Keratinocyte (primary cell): Measurements from ENCODE around the gene EGFR. TPM values are rescaled to one million over a fixed set of nuclear protein-coding genes. Genes with fewer than 3 reads are reported as not detected.

Experiments
- DNase-seq: peaks from one replicate; pipeline ENCODE4 v3.0.0-alpha.2; 2011; ENCODE audit warnings: low read depth, missing footprints, low spot score
- FAIRE-seq: peaks from 2 replicates; lab custom pipeline; 2011; peaks lifted over from hg19 to GRCh38; lab: Jason Lieb, UNC
- H2AFZ ChIP-seq: 2 replicates; pipeline ENCODE4 v1.6.0; 2012; ENCODE audit warnings: low read length, control low read depth, inconsistent platforms; ENCODE audit not compliant: control insufficient read depth
- H3K27ac ChIP-seq: 2 replicates; pipeline ENCODE4 v1.5.1; 2011; ENCODE audit warnings: low read length; ENCODE audit not compliant: control insufficient read depth, insufficient read depth
- H3K27me3 ChIP-seq: 3 replicates; pipeline ENCODE4 v1.6.0; 2011; ENCODE audit warnings: low read length; ENCODE audit not compliant: control insufficient read depth, insufficient read depth; ENCODE audit errors: extremely low read depth
- H3K36me3 ChIP-seq, 2 experiments: 2 replicates in 1 of 2; 3 replicates in 1 of 2; pipeline ENCODE4 v1.5.1; 2011; ENCODE audit warnings: low read length in 2 of 2, mild to moderate bottlenecking in 1 of 2; ENCODE audit not compliant: control insufficient read depth in 2 of 2, insufficient read depth in 2 of 2; ENCODE audit errors: extremely low read depth in 1 of 2
- H3K4me1 ChIP-seq: 3 replicates; pipeline ENCODE4 v1.5.1; 2011; ENCODE audit warnings: low read length; ENCODE audit not compliant: control insufficient read depth, insufficient read depth; ENCODE audit errors: extremely low read depth
- H3K4me2 ChIP-seq: 3 replicates; pipeline ENCODE4 v1.6.0; 2011; ENCODE audit warnings: low read depth, low read length; ENCODE audit not compliant: control insufficient read depth, insufficient read depth; ENCODE audit errors: extremely low read depth
- H3K4me3 ChIP-seq, 3 experiments: fragments of 200-600 bp in 1 of 3; sonication (generic) in 1 of 3; 2 replicates in 2 of 3; 3 replicates in 1 of 3; pipeline ENCODE4 v1.5.1; 2011 to 2016; ENCODE audit warnings: low read length in 3 of 3, mild to moderate bottlenecking in 3 of 3, control low read depth in 2 of 3, inconsistent platforms in 1 of 3, low read depth in 1 of 3, mixed read lengths in 1 of 3, mixed run types in 1 of 3, moderate library complexity in 1 of 3; ENCODE audit not compliant: control insufficient read depth in 2 of 3, insufficient read depth in 2 of 3; ENCODE audit errors: extremely low read depth in 1 of 3
- H3K79me2 ChIP-seq: 2 replicates; pipeline ENCODE4 v1.6.0; 2012; ENCODE audit warnings: low read length; ENCODE audit not compliant: control insufficient read depth, insufficient read depth
- H3K9ac ChIP-seq: 3 replicates; pipeline ENCODE4 v1.6.0; 2011; ENCODE audit warnings: low read length; ENCODE audit not compliant: control insufficient read depth, insufficient read depth; ENCODE audit errors: extremely low read depth
- H3K9me1 ChIP-seq: 3 replicates; pipeline ENCODE4 v1.6.0; 2011; ENCODE audit warnings: low read length; ENCODE audit not compliant: control insufficient read depth, insufficient read depth; ENCODE audit errors: extremely low read depth
- H3K9me3 ChIP-seq: 2 replicates; pipeline ENCODE4 v1.5.1; 2012; ENCODE audit warnings: low read depth, low read length; ENCODE audit not compliant: control insufficient read depth
- H4K20me1 ChIP-seq: 3 replicates; pipeline ENCODE4 v1.6.0; 2011; ENCODE audit warnings: low read length; ENCODE audit not compliant: control insufficient read depth, insufficient read depth; ENCODE audit errors: extremely low read depth
- EZH2 ChIP-seq: IDR thresholded peaks from one replicate; pipeline ENCODE4 v1.6.1; 2012; ENCODE audit warnings: inconsistent platforms, mild to moderate bottlenecking, low read length, moderate library complexity
- dilution Hi-C: fragments of 300-500 bp; cut with MboI; formaldehyde crosslinking; loops from one replicate; pipeline ENCODE4 v1.7.0; 2020; ENCODE audit warnings: low sequenced_read_pairs; ENCODE audit not compliant: extremely low pct_ligation_motif_present
- polyA plus RNA-seq, 5 experiments: library from polyadenylated mRNA; depleted of rRNA in 3 of 5; stranded (reverse) in 3 of 5; stranded (forward) in 1 of 5; unstranded in 1 of 5; fragments of >200 nt; gene quantifications; 1 replicate in 1 of 5; 2 replicates in 3 of 5; 3 replicates in 1 of 5; pipeline versions ENCODE4 v1.2.1 to v1.2.3, GENCODE V29; 2011 to 2012; ENCODE audit warnings: missing spikeins in 2 of 5, low read depth in 1 of 5, low replicate concordance in 1 of 5
- TF ChIP-seq, protein P1 (sequence below), 3 experiments: IDR thresholded peaks in 1 of 3; conservative IDR thresholded peaks in 1 of 3; optimal IDR thresholded peaks in 1 of 3; 2 replicates in 2 of 3; 3 replicates in 1 of 3; pipeline versions ENCODE3 to v1.5.1; 2011; ENCODE audit warnings: low read length in 3 of 3, mild to moderate bottlenecking in 3 of 3, moderate library complexity in 2 of 3, control low read depth in 1 of 3, inconsistent platforms in 1 of 3; ENCODE audit not compliant: insufficient read depth in 2 of 3; ENCODE audit errors: extremely low read depth in 1 of 3

The EGFR gene
- polyA plus RNA-seq, 1 donor (not counting 4 experiments of a cell fraction or from before 2014, with no cell fraction given), result 120 TPM

DNA sequence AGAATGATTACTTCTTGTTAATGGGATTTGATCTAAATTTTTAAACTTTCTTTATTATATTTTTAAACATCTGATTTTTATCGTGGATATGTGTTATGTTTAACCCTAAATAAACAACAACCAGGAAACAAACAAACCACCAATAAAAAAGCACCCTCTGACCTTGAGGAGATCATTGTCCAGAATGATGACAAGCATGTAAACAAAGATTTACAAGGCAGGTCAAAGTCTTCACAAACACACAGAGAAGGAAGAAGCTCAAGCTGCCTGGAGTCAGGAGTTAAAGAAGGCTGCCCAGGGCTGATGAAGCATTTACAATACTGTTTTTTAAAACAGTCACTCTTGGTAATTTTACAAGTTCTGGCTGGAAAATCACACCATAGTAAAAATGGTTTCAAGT, 31.0 kb upstream of the EGFR start:
- Histone ChIP-seq H3K36me3 (no peaks in the 10 kb centered on the region), H3K79me2 (no peaks in the 10 kb centered on the region), H3K27me3 (no peaks in the 10 kb centered on the region), H3K4me1 (peaks cover 15% of the 10 kb centered on the region), H3K4me3 (no peak overlapping the region), H4K20me1 (no peaks in the 10 kb centered on the region), H3K9me3 (no peaks in the 10 kb centered on the region), H3K9ac (no peak overlapping the region), H3K27ac (no peak overlapping the region), H3K4me2 (no peak overlapping the region), H2AFZ (no peak overlapping the region), H3K9me1 (no peaks in the 10 kb centered on the region)
- DNase-seq, result no peak
- dilution Hi-C loops, result no loop called here
- no peak for TF ChIP-seq EZH2
- TF ChIP-seq, protein P1, sequence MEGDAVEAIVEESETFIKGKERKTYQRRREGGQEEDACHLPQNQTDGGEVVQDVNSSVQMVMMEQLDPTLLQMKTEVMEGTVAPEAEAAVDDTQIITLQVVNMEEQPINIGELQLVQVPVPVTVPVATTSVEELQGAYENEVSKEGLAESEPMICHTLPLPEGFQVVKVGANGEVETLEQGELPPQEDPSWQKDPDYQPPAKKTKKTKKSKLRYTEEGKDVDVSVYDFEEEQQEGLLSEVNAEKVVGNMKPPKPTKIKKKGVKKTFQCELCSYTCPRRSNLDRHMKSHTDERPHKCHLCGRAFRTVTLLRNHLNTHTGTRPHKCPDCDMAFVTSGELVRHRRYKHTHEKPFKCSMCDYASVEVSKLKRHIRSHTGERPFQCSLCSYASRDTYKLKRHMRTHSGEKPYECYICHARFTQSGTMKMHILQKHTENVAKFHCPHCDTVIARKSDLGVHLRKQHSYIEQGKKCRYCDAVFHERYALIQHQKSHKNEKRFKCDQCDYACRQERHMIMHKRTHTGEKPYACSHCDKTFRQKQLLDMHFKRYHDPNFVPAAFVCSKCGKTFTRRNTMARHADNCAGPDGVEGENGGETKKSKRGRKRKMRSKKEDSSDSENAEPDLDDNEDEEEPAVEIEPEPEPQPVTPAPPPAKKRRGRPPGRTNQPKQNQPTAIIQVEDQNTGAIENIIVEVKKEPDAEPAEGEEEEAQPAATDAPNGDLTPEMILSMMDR (optimal IDR thresholded peaks at IDR 0.05 in 1 of 3, IDR thresholded peaks at IDR 0.05 in 1 of 3, conservative IDR thresholded peaks at IDR 0.05 in 1 of 3; ENCODE audit: extremely low read depth in 1 of 3, insufficient read depth in 2 of 3, low read length in 3 of 3), result no peak
- peak; percentile 49 for FAIRE-seq

GRCh38 chr7:54988516-54988915, 30.3 kb upstream of the EGFR start:
- no peak overlapping the region for H2AFZ ChIP-seq
- no peak for FAIRE-seq

More at GRCh38 chr7:54988516-54988915, 30.3 kb upstream of the EGFR start:
- no peak overlapping the region for H3K4me2 ChIP-seq
- H3K27ac ChIP-seq, result no peak overlapping the region
- TF ChIP-seq EZH2, result no peak
- TF ChIP-seq, protein P1 (optimal IDR thresholded peaks at IDR 0.05 in 1 of 3, IDR thresholded peaks at IDR 0.05 in 1 of 3, conservative IDR thresholded peaks at IDR 0.05 in 1 of 3; ENCODE audit: extremely low read depth in 1 of 3, insufficient read depth in 2 of 3, low read length in 3 of 3), result no peak
- no peaks in the 10 kb centered on the region for H3K9me3 ChIP-seq
- H4K20me1 ChIP-seq, result no peaks in the 10 kb centered on the region
- peaks cover 15% of the 10 kb centered on the region for H3K4me1 ChIP-seq
- H3K79me2 ChIP-seq, result no peaks in the 10 kb centered on the region
- no peaks in the 10 kb centered on the region for H3K9me1 ChIP-seq
- no peak overlapping the region for H3K4me3 ChIP-seq
- H3K36me3 ChIP-seq, result no peaks in the 10 kb centered on the region
- dilution Hi-C loops, result no loop called here
- H3K9ac ChIP-seq, result no peak overlapping the region
- H3K27me3 ChIP-seq, result no peaks in the 10 kb centered on the region
- DNase-seq, result no peak
